BE2C (cell line): ENCODE results near the gene CEP41.
A peak's percentile ranks its signal among the peaks of the same experiment; 100 is the strongest.

ENCODE experiments used
- DNase-seq: peaks from one replicate; pipeline ENCODE4 v3.0.0-alpha.2; 2020
- H3K27me3 ChIP-seq: fragments of 250-450 bp; sonication (Bioruptor Pico); 2 replicates; pipeline ENCODE4 v1.5.1; 2020; ENCODE audit warnings: mild to moderate bottlenecking
- H3K36me3 ChIP-seq: fragments of 250-450 bp; sonication (Bioruptor Pico); 2 replicates; pipeline ENCODE4 v1.5.1; 2020; ENCODE audit warnings: mild to moderate bottlenecking
- H3K4me1 ChIP-seq: fragments of 250-450 bp; sonication (Bioruptor Pico); 2 replicates; pipeline ENCODE4 v1.5.1; 2020
- H3K4me3 ChIP-seq: 2 replicates; pipeline ENCODE4 v1.5.1; 2011; ENCODE audit warnings: low read depth, low read length
- H3K9me3 ChIP-seq: fragments of 250-450 bp; sonication (Bioruptor Pico); 2 replicates; pipeline ENCODE4 v1.5.1; 2020
- TF ChIP-seq, protein P1 (sequence below): IDR thresholded peaks from 2 replicates; pipeline ENCODE4 v1.5.1; 2012; ENCODE audit warnings: mild to moderate bottlenecking, low read depth, low read length

CEP41 gene

DNA sequence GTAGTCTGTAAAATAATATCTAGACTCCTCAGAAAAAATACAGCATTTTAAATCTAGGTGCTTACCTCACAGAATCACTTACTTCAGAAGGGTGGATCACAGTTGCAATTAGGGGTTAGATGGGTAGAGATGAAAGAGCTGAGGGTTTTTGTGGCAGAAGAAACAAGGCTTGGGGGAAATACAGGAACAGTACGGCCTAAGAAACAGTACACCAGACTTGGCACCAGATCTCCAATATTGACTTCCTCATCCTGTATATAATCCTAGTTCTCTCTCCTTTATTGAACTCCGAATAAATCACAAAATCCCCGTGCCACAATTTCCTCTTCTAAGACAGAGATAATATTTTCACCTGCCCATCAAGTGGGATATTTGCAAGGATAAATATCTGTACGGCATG, 14.3 kb downstream of the CEP41 start:
- H3K4me1 ChIP-seq = peaks cover 10% of the 10 kb centered on the region
- TF ChIP-seq, protein P1, sequence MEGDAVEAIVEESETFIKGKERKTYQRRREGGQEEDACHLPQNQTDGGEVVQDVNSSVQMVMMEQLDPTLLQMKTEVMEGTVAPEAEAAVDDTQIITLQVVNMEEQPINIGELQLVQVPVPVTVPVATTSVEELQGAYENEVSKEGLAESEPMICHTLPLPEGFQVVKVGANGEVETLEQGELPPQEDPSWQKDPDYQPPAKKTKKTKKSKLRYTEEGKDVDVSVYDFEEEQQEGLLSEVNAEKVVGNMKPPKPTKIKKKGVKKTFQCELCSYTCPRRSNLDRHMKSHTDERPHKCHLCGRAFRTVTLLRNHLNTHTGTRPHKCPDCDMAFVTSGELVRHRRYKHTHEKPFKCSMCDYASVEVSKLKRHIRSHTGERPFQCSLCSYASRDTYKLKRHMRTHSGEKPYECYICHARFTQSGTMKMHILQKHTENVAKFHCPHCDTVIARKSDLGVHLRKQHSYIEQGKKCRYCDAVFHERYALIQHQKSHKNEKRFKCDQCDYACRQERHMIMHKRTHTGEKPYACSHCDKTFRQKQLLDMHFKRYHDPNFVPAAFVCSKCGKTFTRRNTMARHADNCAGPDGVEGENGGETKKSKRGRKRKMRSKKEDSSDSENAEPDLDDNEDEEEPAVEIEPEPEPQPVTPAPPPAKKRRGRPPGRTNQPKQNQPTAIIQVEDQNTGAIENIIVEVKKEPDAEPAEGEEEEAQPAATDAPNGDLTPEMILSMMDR = no peak
- DNase-seq = no peak

GRCh38 chr7:130425796-130426195, 15.0 kb downstream of the CEP41 start:
- no peak for DNase-seq
- Histone ChIP-seq H3K4me3 (no peak overlapping the region), H3K9me3 (no peaks in the 10 kb centered on the region), H3K4me1 (peaks cover 15% of the 10 kb centered on the region), H3K36me3 (no peaks in the 10 kb centered on the region; the same call in 1 of the 2 replicates), H3K27me3 (no peaks in the 10 kb centered on the region)
- TF ChIP-seq, protein P1 = no peak

More for the DNA sequence above, 14.3 kb downstream of the CEP41 start:
- Histone ChIP-seq H3K27me3 (no peaks in the 10 kb centered on the region), H3K36me3 (no peaks in the 10 kb centered on the region; the same call in 1 of the 2 replicates), H3K9me3 (no peaks in the 10 kb centered on the region), H3K4me3 (no peak overlapping the region)

- Histone ChIP-seq H3K36me3 (no peaks in the 10 kb centered on the region; the same call in 1 of the 2 replicates), H3K4me1 (peaks cover 15% of the 10 kb centered on the region), H3K27me3 (no peaks in the 10 kb centered on the region), H3K4me3 (no peak overlapping the region), H3K9me3 (no peaks in the 10 kb centered on the region)
- TF ChIP-seq, protein P1 = no peak
- no peak for DNase-seq
These were observed 17.2 kb downstream of the CEP41 start for GRCh38 chr7:130423501-130424037.

- peak overlapping the region; percentile 15; the same call in 1 of the 2 replicates for H3K4me3 ChIP-seq
- peaks cover 15% of the 10 kb centered on the region for H3K4me1 ChIP-seq
- peak; percentile 34 for DNase-seq
- no peaks in the 10 kb centered on the region for H3K9me3 ChIP-seq
- no peaks in the 10 kb centered on the region for H3K27me3 ChIP-seq
- TF ChIP-seq, protein P1 = no peak
- H3K36me3 ChIP-seq = no peaks in the 10 kb centered on the region; the same call in 1 of the 2 replicates
These were observed 19.1 kb downstream of the CEP41 start for GRCh38 chr7:130421684-130422083.

- peaks cover 15% of the 10 kb centered on the region for H3K4me1 ChIP-seq
- H3K36me3 ChIP-seq = no peaks in the 10 kb centered on the region; the same call in 1 of the 2 replicates
- H3K27me3 ChIP-seq = no peaks in the 10 kb centered on the region
- DNase-seq = no peak
- H3K4me3 ChIP-seq = peak overlapping the region; percentile 15
- TF ChIP-seq, protein P1 = no peak
- no peaks in the 10 kb centered on the region for H3K9me3 ChIP-seq
These were observed 19.8 kb downstream of the CEP41 start for GRCh38 chr7:130420943-130421578.

- DNase-seq = no peak
- no peaks in the 10 kb centered on the region for H3K27me3 ChIP-seq
- H3K4me3 ChIP-seq = no peak overlapping the region
- no peaks in the 10 kb centered on the region for H3K9me3 ChIP-seq
- no peaks in the 10 kb centered on the region; the same call in 1 of the 2 replicates for H3K36me3 ChIP-seq
- TF ChIP-seq, protein P1 = no peak
- peaks cover 15% of the 10 kb centered on the region for H3K4me1 ChIP-seq
These were observed 21.2 kb downstream of the CEP41 start for GRCh38 chr7:130419658-130420057.
